ENCODE results near the gene IL17B. TPM values are rescaled to one million over a fixed set of nuclear protein-coding genes. Genes with fewer than 3 reads are reported as not detected.
A peak's percentile ranks its signal among the peaks of the same experiment; 100 is the strongest.

IL17B gene
- total RNA-seq, 1 experiment from 2014 or later, result not detected

DNA sequence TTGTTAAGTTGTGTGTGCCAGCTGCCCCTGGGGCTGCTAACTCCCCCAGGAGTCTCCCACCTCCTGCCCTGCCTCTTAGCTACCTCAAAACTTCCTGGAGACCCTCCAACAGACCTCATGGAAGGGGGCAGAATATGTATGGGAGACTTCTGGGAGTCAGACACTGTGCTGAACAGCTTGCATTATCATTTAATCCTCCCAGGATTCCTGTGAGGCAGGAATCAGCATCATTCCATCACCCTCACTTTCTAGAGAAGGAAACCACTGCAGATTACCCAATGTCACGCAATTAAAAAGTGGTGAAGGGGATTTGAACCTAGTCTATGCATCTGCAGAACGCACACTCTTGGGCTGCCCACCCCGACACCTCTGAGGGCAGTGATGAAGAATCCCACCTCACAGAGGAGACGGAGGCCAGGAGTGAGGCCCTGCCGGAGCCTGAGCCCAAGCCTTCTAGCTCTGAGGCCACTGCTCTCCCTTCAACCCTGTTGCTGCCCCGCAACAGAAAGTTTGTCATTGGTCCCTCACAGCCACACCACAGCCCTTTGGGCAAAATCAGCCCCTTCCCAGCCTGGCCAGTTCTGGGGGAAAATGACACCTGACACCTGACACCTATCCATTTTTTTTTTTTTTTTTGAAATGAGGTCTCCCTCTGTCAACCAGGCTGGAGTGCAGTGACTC, 30.3 kb upstream of the IL17B start:
- TF ChIP-seq KAT7 (CRISPR knock-in tag; IDR thresholded peaks at IDR 0.05; ENCODE audit: borderline replicate concordance), result no peak
- TF ChIP-seq, protein P1, sequence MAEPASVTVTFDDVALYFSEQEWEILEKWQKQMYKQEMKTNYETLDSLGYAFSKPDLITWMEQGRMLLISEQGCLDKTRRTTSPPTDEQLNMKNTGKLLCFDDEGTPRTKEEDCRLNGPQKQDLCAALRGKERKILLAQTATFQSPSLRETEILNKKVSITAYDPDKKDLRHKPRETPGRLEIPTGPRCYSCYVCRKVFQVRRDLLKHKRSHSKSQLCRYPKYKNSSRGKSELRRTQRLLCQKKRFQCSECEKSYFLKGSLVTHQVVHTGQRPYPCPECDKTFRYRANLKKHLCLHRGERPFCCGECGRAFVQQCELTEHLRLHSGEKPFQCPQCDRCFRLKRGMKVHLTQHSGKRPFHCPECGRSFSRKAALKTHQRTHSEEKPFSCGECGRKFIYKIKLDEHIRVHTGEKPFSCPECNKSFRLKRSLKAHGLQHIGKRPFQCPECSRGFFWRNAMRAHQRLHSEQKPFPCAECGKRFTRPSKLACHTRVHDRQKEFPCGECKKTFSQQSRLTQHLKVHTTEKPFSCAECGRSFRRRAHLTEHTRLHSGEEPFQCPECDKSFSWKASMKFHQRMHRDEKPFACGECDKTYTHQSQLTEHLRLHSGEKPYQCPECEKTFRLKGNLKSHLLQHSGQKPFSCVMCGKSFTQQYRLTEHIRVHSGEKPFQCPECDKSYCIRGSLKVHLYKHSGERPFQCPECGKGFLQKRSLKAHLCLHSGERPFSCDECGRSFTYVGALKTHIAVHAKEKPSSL (CRISPR knock-in tag; conservative IDR thresholded peaks at IDR 0.05), result no peak
- no peak for TF ChIP-seq ZNF138 (CRISPR knock-in tag; conservative IDR thresholded peaks at IDR 0.05)
- TF ChIP-seq, protein P2, sequence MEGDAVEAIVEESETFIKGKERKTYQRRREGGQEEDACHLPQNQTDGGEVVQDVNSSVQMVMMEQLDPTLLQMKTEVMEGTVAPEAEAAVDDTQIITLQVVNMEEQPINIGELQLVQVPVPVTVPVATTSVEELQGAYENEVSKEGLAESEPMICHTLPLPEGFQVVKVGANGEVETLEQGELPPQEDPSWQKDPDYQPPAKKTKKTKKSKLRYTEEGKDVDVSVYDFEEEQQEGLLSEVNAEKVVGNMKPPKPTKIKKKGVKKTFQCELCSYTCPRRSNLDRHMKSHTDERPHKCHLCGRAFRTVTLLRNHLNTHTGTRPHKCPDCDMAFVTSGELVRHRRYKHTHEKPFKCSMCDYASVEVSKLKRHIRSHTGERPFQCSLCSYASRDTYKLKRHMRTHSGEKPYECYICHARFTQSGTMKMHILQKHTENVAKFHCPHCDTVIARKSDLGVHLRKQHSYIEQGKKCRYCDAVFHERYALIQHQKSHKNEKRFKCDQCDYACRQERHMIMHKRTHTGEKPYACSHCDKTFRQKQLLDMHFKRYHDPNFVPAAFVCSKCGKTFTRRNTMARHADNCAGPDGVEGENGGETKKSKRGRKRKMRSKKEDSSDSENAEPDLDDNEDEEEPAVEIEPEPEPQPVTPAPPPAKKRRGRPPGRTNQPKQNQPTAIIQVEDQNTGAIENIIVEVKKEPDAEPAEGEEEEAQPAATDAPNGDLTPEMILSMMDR (IDR thresholded peaks at IDR 0.05), result no peak
- no peak for TF ChIP-seq HMGA2 (CRISPR knock-in tag; IDR thresholded peaks at IDR 0.05)
- no peak for TF ChIP-seq RORB (CRISPR knock-in tag; IDR thresholded peaks at IDR 0.05)
- no peak for TF ChIP-seq IRF2 (CRISPR knock-in tag; IDR thresholded peaks at IDR 0.05; ENCODE audit: borderline replicate concordance, low read depth)
- TF ChIP-seq, protein P3, sequence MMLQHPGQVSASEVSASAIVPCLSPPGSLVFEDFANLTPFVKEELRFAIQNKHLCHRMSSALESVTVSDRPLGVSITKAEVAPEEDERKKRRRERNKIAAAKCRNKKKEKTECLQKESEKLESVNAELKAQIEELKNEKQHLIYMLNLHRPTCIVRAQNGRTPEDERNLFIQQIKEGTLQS (CRISPR knock-in tag; conservative IDR thresholded peaks at IDR 0.05), result no peak
- no peak for TF ChIP-seq ETV6 (CRISPR knock-in tag; IDR thresholded peaks at IDR 0.05)
- no peak for TF ChIP-seq ATF1 (CRISPR knock-in tag; IDR thresholded peaks at IDR 0.05)
- TF ChIP-seq, protein P4, sequence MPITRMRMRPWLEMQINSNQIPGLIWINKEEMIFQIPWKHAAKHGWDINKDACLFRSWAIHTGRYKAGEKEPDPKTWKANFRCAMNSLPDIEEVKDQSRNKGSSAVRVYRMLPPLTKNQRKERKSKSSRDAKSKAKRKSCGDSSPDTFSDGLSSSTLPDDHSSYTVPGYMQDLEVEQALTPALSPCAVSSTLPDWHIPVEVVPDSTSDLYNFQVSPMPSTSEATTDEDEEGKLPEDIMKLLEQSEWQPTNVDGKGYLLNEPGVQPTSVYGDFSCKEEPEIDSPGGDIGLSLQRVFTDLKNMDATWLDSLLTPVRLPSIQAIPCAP (CRISPR knock-in tag; IDR thresholded peaks at IDR 0.05), result no peak
- TF ChIP-seq JUN (CRISPR knock-in tag; IDR thresholded peaks at IDR 0.05), result no peak
- TF ChIP-seq PRRX2 (CRISPR knock-in tag; IDR thresholded peaks at IDR 0.05), result no peak
- no peak for TF ChIP-seq ZNF671 (CRISPR knock-in tag; IDR thresholded peaks at IDR 0.05)
- TF ChIP-seq, protein P5, sequence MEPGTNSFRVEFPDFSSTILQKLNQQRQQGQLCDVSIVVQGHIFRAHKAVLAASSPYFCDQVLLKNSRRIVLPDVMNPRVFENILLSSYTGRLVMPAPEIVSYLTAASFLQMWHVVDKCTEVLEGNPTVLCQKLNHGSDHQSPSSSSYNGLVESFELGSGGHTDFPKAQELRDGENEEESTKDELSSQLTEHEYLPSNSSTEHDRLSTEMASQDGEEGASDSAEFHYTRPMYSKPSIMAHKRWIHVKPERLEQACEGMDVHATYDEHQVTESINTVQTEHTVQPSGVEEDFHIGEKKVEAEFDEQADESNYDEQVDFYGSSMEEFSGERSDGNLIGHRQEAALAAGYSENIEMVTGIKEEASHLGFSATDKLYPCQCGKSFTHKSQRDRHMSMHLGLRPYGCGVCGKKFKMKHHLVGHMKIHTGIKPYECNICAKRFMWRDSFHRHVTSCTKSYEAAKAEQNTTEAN (CRISPR knock-in tag; IDR thresholded peaks at IDR 0.05), result no peak
- TF ChIP-seq ZNF263 (CRISPR knock-in tag; IDR thresholded peaks at IDR 0.05; ENCODE audit: low read depth), result no peak
- H3K36me3 Mint-ChIP-seq, result no peaks in the 10 kb centered on the region
- H3K9me3 Mint-ChIP-seq, result no peaks in the 10 kb centered on the region
- H3K4me3 Mint-ChIP-seq, result no peak overlapping the region
- no peak overlapping the region for H3K27ac Mint-ChIP-seq
- DNase-seq (ENCODE audit: low spot score) (no peak), ATAC-seq (peak; percentile 68)
- ChIA-PET CTCF (interaction anchor here (1.8 to 5.7 kb wide), 3 partner anchors 10 to 42 kb away, joined by 5 to 45 read pairs (median 7); no protein-coding TSS in a partner anchor), POLR2A (no interaction called here)
- peaks cover 38% of the 10 kb centered on the region for H3K4me1 Mint-ChIP-seq
- no peaks in the 10 kb centered on the region for H3K27me3 Mint-ChIP-seq (ENCODE audit: low read depth)

DNA sequence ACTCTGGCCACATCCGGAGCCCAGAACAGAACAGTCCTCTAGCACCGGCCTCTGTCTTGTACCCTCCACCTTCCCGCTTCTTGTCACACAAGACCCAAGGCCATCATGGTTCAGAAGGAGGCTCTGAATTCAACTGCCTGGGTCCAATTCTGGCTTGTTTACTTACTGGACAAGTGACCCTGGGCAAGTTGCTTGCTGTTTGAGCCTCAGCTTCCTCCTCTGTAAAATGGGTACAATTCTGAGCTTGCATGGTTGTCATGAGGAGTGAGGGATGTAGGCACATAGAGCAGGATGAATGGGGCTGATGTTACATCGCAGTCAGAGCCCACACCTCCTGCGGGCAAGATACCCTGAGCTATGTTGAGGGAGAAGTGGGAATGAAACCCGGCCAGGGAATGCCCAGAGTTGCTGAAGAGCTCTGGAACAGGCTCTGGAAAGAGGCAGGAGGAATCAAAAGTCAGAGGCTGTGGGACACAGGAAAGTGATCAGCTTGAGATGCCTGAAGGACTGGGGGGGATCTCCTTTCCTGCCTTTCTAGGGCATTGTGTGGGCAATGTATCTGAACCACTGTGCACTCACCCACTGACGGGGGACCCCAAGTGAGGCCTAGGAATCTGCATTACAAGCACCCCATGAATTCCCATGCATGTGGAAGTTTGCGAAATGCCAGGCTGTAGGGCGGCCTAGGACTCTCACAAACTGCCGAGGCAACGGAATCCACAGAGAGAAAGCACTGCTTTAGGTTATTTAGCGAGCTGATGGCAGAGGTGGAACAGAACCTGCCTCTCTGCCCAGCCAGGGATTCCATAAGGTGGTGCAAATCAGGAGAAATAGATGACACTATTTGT, 29.4 kb upstream of the IL17B start:
- Mint-ChIP-seq H3K27me3 (ENCODE audit: low read depth) (no peaks in the 10 kb centered on the region), H3K4me3 (no peak overlapping the region), H3K27ac (no peak overlapping the region), H3K36me3 (no peaks in the 10 kb centered on the region), H3K4me1 (peaks cover 40% of the 10 kb centered on the region), H3K9me3 (no peaks in the 10 kb centered on the region)
- CTCF ChIA-PET, result interaction anchor here (1.8 to 5.7 kb wide), 5 partner anchors 11 to 41 kb away, joined by 5 to 45 read pairs (median 9); no protein-coding TSS in a partner anchor
- DNase-seq (ENCODE audit: low spot score) (no peak), ATAC-seq (no peak)
- POLR2A ChIA-PET, result no interaction called here
- TF ChIP-seq CREM (CRISPR knock-in tag; IDR thresholded peaks at IDR 0.05) (no peak), ELF4 (CRISPR knock-in tag; IDR thresholded peaks at IDR 0.05; ENCODE audit: low read depth) (no peak), SMAD4 (CRISPR knock-in tag; IDR thresholded peaks at IDR 0.05) (no peak)
- TF ChIP-seq, protein P6, sequence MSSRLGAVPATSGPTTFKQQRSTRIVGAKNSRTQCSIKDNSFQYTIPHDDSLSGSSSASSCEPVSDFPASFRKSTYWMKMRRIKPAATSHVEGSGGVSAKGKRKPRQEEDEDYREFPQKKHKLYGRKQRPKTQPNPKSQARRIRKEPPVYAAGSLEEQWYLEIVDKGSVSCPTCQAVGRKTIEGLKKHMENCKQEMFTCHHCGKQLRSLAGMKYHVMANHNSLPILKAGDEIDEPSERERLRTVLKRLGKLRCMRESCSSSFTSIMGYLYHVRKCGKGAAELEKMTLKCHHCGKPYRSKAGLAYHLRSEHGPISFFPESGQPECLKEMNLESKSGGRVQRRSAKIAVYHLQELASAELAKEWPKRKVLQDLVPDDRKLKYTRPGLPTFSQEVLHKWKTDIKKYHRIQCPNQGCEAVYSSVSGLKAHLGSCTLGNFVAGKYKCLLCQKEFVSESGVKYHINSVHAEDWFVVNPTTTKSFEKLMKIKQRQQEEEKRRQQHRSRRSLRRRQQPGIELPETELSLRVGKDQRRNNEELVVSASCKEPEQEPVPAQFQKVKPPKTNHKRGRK (CRISPR knock-in tag; IDR thresholded peaks at IDR 0.05; ENCODE audit: borderline replicate concordance), result no peak
- TF ChIP-seq, protein P7, sequence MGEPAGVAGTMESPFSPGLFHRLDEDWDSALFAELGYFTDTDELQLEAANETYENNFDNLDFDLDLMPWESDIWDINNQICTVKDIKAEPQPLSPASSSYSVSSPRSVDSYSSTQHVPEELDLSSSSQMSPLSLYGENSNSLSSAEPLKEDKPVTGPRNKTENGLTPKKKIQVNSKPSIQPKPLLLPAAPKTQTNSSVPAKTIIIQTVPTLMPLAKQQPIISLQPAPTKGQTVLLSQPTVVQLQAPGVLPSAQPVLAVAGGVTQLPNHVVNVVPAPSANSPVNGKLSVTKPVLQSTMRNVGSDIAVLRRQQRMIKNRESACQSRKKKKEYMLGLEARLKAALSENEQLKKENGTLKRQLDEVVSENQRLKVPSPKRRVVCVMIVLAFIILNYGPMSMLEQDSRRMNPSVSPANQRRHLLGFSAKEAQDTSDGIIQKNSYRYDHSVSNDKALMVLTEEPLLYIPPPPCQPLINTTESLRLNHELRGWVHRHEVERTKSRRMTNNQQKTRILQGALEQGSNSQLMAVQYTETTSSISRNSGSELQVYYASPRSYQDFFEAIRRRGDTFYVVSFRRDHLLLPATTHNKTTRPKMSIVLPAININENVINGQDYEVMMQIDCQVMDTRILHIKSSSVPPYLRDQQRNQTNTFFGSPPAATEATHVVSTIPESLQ (CRISPR knock-in tag; IDR thresholded peaks at IDR 0.05), result no peak
- TF ChIP-seq, protein P8, sequence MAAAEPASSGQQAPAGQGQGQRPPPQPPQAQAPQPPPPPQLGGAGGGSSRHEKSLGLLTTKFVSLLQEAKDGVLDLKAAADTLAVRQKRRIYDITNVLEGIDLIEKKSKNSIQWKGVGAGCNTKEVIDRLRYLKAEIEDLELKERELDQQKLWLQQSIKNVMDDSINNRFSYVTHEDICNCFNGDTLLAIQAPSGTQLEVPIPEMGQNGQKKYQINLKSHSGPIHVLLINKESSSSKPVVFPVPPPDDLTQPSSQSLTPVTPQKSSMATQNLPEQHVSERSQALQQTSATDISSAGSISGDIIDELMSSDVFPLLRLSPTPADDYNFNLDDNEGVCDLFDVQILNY (CRISPR knock-in tag; IDR thresholded peaks at IDR 0.05), result no peak
